ENCODE measurements around the gene BRIP1. TPM values are rescaled to one million over a fixed set of nuclear protein-coding genes. Genes with fewer than 3 reads are reported as not detected.
"Not testable (repeated sequence)": the region's sequence is repeated elsewhere in the genome, so short reads cannot be mapped to it uniquely, and the experiment has no call there.

Gene BRIP1
- total RNA-seq, 2 experiments from 2014 or later: 1.0 to 1.9 TPM

DNA sequence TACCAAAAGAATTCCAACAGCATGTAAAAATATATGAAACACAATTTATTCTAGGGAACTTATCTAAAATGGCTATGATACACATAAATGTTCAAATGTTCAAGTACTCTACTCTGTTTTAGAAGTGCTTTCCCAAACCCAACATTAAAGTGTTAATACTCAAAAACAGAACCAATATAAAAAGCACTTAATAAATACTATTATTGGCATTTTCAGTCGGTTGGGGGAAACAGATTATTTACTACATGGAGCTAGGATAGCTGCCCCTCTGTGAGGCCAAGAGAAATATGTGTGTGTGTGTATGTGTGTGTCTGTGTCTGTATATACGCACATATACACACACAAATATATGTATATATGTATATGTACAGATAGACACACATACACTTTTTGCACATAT lies 32.1 kb upstream of the BRIP1 start:
- Histone ChIP-seq H3K4me1 (ENCODE audit: insufficient read depth, low read length) (no peaks in the 10 kb centered on the region), H3K36me3 (ENCODE audit: insufficient read depth, low read length) (peaks cover 41% of the 10 kb centered on the region), H3K27me3 (ENCODE audit: control insufficient read depth in 1 of 2, insufficient read depth in 2 of 2, low read length in 2 of 2) (no peaks in the 10 kb centered on the region), H3K4me3 (ENCODE audit: low read length) (no peak overlapping the region), H3K9me3 (ENCODE audit: control insufficient read depth in 1 of 2, insufficient read depth in 1 of 2, low read length in 2 of 2) (no peaks in the 10 kb centered on the region), H3K27ac (ENCODE audit: low read depth in 1 of 2, low read length in 2 of 2) (no peak overlapping the region)
- no peaks in the 10 kb centered on the region for H3K4me1 Mint-ChIP-seq (ENCODE audit: low read depth)
- ChIA-PET CTCF (interaction anchor here (0.6 kb wide), 1 partner anchor 12 kb away, joined by 4 read pairs; no protein-coding TSS in a partner anchor), POLR2A (no interaction called here)
- H3K4me3 Mint-ChIP-seq: no peak overlapping the region
- DNase-seq (no peak), ATAC-seq (ENCODE audit: poor library complexity) (no peak)
- TF ChIP-seq, protein P1, sequence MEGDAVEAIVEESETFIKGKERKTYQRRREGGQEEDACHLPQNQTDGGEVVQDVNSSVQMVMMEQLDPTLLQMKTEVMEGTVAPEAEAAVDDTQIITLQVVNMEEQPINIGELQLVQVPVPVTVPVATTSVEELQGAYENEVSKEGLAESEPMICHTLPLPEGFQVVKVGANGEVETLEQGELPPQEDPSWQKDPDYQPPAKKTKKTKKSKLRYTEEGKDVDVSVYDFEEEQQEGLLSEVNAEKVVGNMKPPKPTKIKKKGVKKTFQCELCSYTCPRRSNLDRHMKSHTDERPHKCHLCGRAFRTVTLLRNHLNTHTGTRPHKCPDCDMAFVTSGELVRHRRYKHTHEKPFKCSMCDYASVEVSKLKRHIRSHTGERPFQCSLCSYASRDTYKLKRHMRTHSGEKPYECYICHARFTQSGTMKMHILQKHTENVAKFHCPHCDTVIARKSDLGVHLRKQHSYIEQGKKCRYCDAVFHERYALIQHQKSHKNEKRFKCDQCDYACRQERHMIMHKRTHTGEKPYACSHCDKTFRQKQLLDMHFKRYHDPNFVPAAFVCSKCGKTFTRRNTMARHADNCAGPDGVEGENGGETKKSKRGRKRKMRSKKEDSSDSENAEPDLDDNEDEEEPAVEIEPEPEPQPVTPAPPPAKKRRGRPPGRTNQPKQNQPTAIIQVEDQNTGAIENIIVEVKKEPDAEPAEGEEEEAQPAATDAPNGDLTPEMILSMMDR (IDR thresholded peaks at IDR 0.05): no peak
- no peaks in the 10 kb centered on the region for H3K9me3 Mint-ChIP-seq
- no peak overlapping the region for H3K27ac Mint-ChIP-seq
- intact Hi-C loops (cut with DNase I, micrococcal nuclease): no loop called here
- peaks cover 83% of the 10 kb centered on the region for H3K36me3 Mint-ChIP-seq (ENCODE audit: low read depth)
- H3K27me3 Mint-ChIP-seq: no peaks in the 10 kb centered on the region

DNA sequence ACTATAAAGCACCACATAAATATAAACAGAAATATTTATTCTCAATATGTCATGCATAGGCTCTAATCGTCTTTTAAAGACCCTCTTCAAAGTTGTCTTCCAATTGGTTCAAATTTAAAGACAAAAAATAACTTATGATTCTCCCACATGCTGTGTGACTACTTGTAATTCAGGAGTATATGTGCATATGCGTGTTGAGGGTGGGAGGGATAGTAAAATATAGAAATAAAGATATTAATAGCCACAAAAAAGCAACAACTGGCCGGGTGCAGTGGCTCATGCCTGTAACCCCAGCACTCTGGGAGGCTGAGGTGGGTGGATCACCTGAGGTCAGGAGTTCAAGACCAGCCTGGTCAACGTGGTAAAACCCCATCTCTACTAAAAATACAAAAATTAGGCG lies 31.0 kb upstream of the BRIP1 start:
- peaks cover 85% of the 10 kb centered on the region for H3K36me3 Mint-ChIP-seq (ENCODE audit: low read depth)
- H3K4me1 ChIP-seq (ENCODE audit: insufficient read depth, low read length); H3K27ac Mint-ChIP-seq; intact Hi-C loops (cut with DNase I, micrococcal nuclease); H3K27me3 ChIP-seq (ENCODE audit: control insufficient read depth in 1 of 2, insufficient read depth in 2 of 2, low read length in 2 of 2); POLR2A ChIA-PET; H3K27me3 Mint-ChIP-seq; ATAC-seq (ENCODE audit: poor library complexity); H3K27ac ChIP-seq (ENCODE audit: low read depth in 1 of 2, low read length in 2 of 2); H3K4me3 Mint-ChIP-seq; H3K9me3 Mint-ChIP-seq; DNase-seq; CTCF ChIA-PET; H3K4me1 Mint-ChIP-seq (ENCODE audit: low read depth); H3K9me3 ChIP-seq (ENCODE audit: control insufficient read depth in 1 of 2, insufficient read depth in 1 of 2, low read length in 2 of 2); H3K4me3 ChIP-seq (ENCODE audit: low read length): not testable (repeated sequence)
- peaks cover 44% of the 10 kb centered on the region for H3K36me3 ChIP-seq (ENCODE audit: insufficient read depth, low read length)

DNA sequence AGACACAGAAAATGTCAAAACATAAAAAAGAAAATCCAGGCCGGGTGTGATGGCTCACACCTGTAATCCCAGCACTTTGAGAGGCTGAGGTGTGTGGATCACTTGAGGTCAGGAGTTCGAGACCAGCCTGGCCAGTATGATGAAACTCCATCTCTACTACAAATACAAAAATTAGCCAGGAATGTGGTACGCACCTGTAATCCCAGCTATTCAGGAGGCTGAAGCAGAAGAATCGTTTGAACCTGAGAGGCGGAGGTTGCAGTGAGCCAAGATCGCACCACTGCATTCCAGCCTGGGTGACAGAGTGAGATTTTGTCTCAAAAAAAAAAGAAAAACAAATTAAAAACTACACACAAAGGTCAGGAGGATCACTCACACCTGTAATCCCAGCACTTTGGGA lies 24.4 kb upstream of the BRIP1 start:
- H3K4me1 ChIP-seq (ENCODE audit: insufficient read depth, low read length); intact Hi-C loops (cut with DNase I, micrococcal nuclease); CTCF ChIA-PET; H3K27me3 ChIP-seq (ENCODE audit: control insufficient read depth in 1 of 2, insufficient read depth in 2 of 2, low read length in 2 of 2); H3K9me3 ChIP-seq (ENCODE audit: control insufficient read depth in 1 of 2, insufficient read depth in 1 of 2, low read length in 2 of 2); POLR2A ChIA-PET; H3K27me3 Mint-ChIP-seq; H3K9me3 Mint-ChIP-seq; DNase-seq; H3K4me3 ChIP-seq (ENCODE audit: low read length); H3K27ac Mint-ChIP-seq; H3K27ac ChIP-seq (ENCODE audit: low read depth in 1 of 2, low read length in 2 of 2); ATAC-seq (ENCODE audit: poor library complexity); H3K4me1 Mint-ChIP-seq (ENCODE audit: low read depth); H3K4me3 Mint-ChIP-seq: not testable (repeated sequence)
- peaks cover 74% of the 10 kb centered on the region for H3K36me3 Mint-ChIP-seq (ENCODE audit: low read depth)
- H3K36me3 ChIP-seq (ENCODE audit: insufficient read depth, low read length): peaks cover 53% of the 10 kb centered on the region

DNA sequence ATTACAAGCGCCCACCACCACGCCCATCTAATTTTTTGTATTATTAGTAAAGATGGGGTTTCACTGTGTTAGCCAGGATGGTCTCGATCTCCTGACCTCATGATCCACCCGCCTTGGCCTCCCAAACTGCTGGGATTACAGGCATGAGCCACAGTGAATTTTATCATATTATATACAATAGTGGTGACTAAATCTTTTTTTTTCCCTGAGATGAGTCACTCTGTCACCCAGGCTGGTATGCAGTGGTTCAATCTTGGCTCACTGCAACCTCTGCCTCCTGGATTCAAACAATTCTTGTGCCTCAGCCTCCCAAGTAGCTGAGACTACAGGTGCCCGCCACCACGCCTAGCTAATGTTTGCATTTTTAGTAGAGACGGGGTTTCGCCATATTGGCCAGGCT lies 22.5 kb upstream of the BRIP1 start:
- H3K4me1 ChIP-seq (ENCODE audit: insufficient read depth, low read length); H3K27me3 ChIP-seq (ENCODE audit: control insufficient read depth in 1 of 2, insufficient read depth in 2 of 2, low read length in 2 of 2); POLR2A ChIA-PET; H3K27ac Mint-ChIP-seq; DNase-seq; ATAC-seq (ENCODE audit: poor library complexity); H3K4me3 ChIP-seq (ENCODE audit: low read length); intact Hi-C loops (cut with DNase I, micrococcal nuclease); H3K9me3 Mint-ChIP-seq; H3K4me3 Mint-ChIP-seq; H3K9me3 ChIP-seq (ENCODE audit: control insufficient read depth in 1 of 2, insufficient read depth in 1 of 2, low read length in 2 of 2); CTCF ChIA-PET; H3K27me3 Mint-ChIP-seq; H3K4me1 Mint-ChIP-seq (ENCODE audit: low read depth); H3K27ac ChIP-seq (ENCODE audit: low read depth in 1 of 2, low read length in 2 of 2): not testable (repeated sequence)
- H3K36me3 Mint-ChIP-seq (ENCODE audit: low read depth): peaks cover 77% of the 10 kb centered on the region
- peaks cover 66% of the 10 kb centered on the region for H3K36me3 ChIP-seq (ENCODE audit: insufficient read depth, low read length)

Data from CD4-positive, alpha-beta T cell (primary cell).